Neural cell (in vitro differentiated cells): ENCODE results near the gene SCN4B. TPM values are rescaled to one million over a fixed set of nuclear protein-coding genes. Genes with fewer than 3 reads are reported as not detected.
A peak's percentile ranks its signal among the peaks of the same experiment; 100 is the strongest.

Experiments used
- H2AFZ ChIP-seq: fragments of 200-600, 300-800 bp; sonication (generic), shearing (Covaris generic); 2 replicates; pipeline ENCODE4 v1.6.0; 2014; ENCODE audit warnings: low read depth, mild to moderate bottlenecking, antibody characterized with exemption, low read length, moderate library complexity
- H3F3A ChIP-seq: fragments of 200-600 bp; shearing (Covaris generic); 2 replicates; pipeline ENCODE4 v1.6.1; 2016; ENCODE audit warnings: mild to moderate bottlenecking, moderate library complexity, mixed read lengths, antibody characterized with exemption, low read length; ENCODE audit not compliant: insufficient read depth, poor library complexity, severe bottlenecking
- H3K27ac ChIP-seq: fragments of 200-600, 300-800 bp; sonication (generic), shearing (Covaris generic); 2 replicates; pipeline ENCODE4 v1.5.1; 2014; ENCODE audit warnings: mild to moderate bottlenecking, low read length, moderate library complexity
- H3K27me3 ChIP-seq: fragments of 300-800, 200-600 bp; sonication (generic), shearing (Covaris generic); 2 replicates; pipeline ENCODE4 v1.6.0; 2014; ENCODE audit warnings: mild to moderate bottlenecking, low read depth, low read length, moderate library complexity; ENCODE audit not compliant: insufficient read depth
- H3K36me3 ChIP-seq: fragments of 300-800, 200-600 bp; sonication (generic), shearing (Covaris generic); 2 replicates; pipeline ENCODE4 v1.5.1; 2014; ENCODE audit warnings: mild to moderate bottlenecking, antibody characterized with exemption, low read length, moderate library complexity; ENCODE audit not compliant: insufficient read depth
- H3K4me2 ChIP-seq: fragments of 300-800, 200-600 bp; sonication (generic), shearing (Covaris generic); 2 replicates; pipeline ENCODE4 v1.6.0; 2014; ENCODE audit warnings: mild to moderate bottlenecking, low read length
- H3K4me3 ChIP-seq: fragments of 300-800, 200-600 bp; sonication (generic), shearing (Covaris generic); 2 replicates; pipeline ENCODE4 v1.5.1; 2014; ENCODE audit warnings: mild to moderate bottlenecking, low read length, moderate library complexity
- H3K79me2 ChIP-seq: fragments of 200-600 bp; shearing (Covaris generic); replicated peaks from 2 replicates; pipeline ENCODE4 v1.6.0; 2014; ENCODE audit warnings: mild to moderate bottlenecking, low read length, moderate library complexity; ENCODE audit not compliant: insufficient read depth
- H3K9ac ChIP-seq: fragments of 300-800, 200-600 bp; sonication (generic), shearing (Covaris generic); 2 replicates; pipeline ENCODE4 v1.6.1; 2016; ENCODE audit warnings: mild to moderate bottlenecking, low read length, mixed read lengths
- H3K9me2 ChIP-seq: fragments of 200-600 bp; shearing (Covaris generic); 2 replicates; pipeline ENCODE4 v1.6.1; 2016; ENCODE audit warnings: mild to moderate bottlenecking, low read length, mixed read lengths; ENCODE audit not compliant: insufficient read depth
- H3K9me3 ChIP-seq: fragments of 200-600, 300-800 bp; sonication (generic), shearing (Covaris generic); 2 replicates; pipeline ENCODE4 v1.6.1; 2016; ENCODE audit warnings: mild to moderate bottlenecking, mixed run types, low read length, moderate library complexity, mixed read lengths
- H4K20me1 ChIP-seq: fragments of 200-600 bp; shearing (Covaris generic); 2 replicates; pipeline ENCODE4 v1.6.1; 2016; ENCODE audit warnings: mild to moderate bottlenecking, mixed run types; ENCODE audit not compliant: insufficient read depth
- CTCF ChIP-seq: fragments of 450-650 bp; IDR thresholded peaks from 2 replicates; pipeline ENCODE4 v1.5.1; 2014; ENCODE audit warnings: antibody characterized with exemption, mild to moderate bottlenecking, moderate library complexity; ENCODE audit not compliant: poor library complexity, severe bottlenecking
- EP300 ChIP-seq: fragments of 450-650 bp; conservative IDR thresholded peaks from 2 replicates; pipeline ENCODE4 v1.6.1; 2014; ENCODE audit warnings: antibody characterized with exemption, mild to moderate bottlenecking, moderate library complexity; ENCODE audit not compliant: poor library complexity, severe bottlenecking
- EZH2 ChIP-seq: fragments of 200-600, 300-800 bp; shearing (Covaris generic), sonication (generic); IDR thresholded peaks from 2 replicates; pipeline ENCODE4 v1.6.1; 2014; ENCODE audit warnings: antibody characterized with exemption, low read length, borderline replicate concordance, mild to moderate bottlenecking; ENCODE audit not compliant: insufficient read depth, poor library complexity, severe bottlenecking
- MXI1 ChIP-seq: fragments of 450-650 bp; conservative IDR thresholded peaks from 2 replicates; pipeline ENCODE4 v1.6.1; 2014; ENCODE audit warnings: antibody characterized with exemption, mild to moderate bottlenecking; ENCODE audit not compliant: poor library complexity, severe bottlenecking
- POLR2AphosphoS5 ChIP-seq: IDR thresholded peaks from 2 replicates; pipeline ENCODE4 v1.6.1; 2012
- RAD21 ChIP-seq: fragments of 450-650 bp; conservative IDR thresholded peaks from 2 replicates; pipeline ENCODE4 v1.6.1; 2014; ENCODE audit warnings: antibody characterized with exemption, mild to moderate bottlenecking, moderate library complexity
- SMC3 ChIP-seq: fragments of 450-650 bp; conservative IDR thresholded peaks from 2 replicates; pipeline ENCODE4 v1.6.1; 2014; ENCODE audit warnings: antibody characterized with exemption, mild to moderate bottlenecking, moderate library complexity; ENCODE audit not compliant: poor library complexity
- TAF1 ChIP-seq: IDR thresholded peaks from 2 replicates; pipeline ENCODE4 v1.6.1; 2012; ENCODE audit warnings: low read depth
- polyA plus RNA-seq: library from polyadenylated mRNA; depleted of rRNA; stranded (reverse); fragments of >200 nt; gene quantifications from 2 replicates; pipeline ENCODE4 v1.2.3, GENCODE V29; 2014
- TF ChIP-seq, protein P1 (sequence below): IDR thresholded peaks from 2 replicates; pipeline ENCODE4 v1.6.1; 2012; ENCODE audit warnings: borderline replicate concordance

SCN4B gene
- polyA plus RNA-seq, 1 donor from 2014 or later, result 0.61 TPM

DNA sequence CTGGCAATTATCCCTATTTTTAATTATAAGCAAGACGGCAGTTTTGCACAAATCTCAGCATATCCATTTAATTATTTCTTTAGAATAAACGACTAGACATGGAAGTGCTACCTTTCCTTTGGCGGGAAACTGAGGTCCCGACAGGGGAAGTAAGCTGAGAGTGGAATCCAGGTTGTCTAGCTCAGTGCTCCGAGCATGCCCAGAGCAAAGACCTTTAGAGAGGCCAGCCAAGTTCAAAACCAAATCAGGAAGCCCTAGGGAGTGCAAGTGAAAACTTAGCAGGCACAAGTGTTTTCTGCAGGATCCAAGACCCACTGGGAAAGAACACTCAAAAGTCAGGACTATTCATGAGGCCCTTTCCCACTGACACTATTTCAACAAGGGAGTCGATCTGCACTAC, 46.5 kb upstream of the SCN4B start:
- no peaks in the 10 kb centered on the region for H3F3A ChIP-seq
- no peak overlapping the region for H3K4me2 ChIP-seq
- H3K27ac ChIP-seq, result no peak overlapping the region
- no peaks in the 10 kb centered on the region for H3K27me3 ChIP-seq
- no peak overlapping the region for H2AFZ ChIP-seq
- no peaks in the 10 kb centered on the region for H4K20me1 ChIP-seq
- TF ChIP-seq RAD21 (no peak), POLR2AphosphoS5 (no peak), TAF1 (no peak), CTCF (no peak), EP300 (no peak), EZH2 (no peak), MXI1 (no peak), SMC3 (no peak)
- TF ChIP-seq, protein P1, sequence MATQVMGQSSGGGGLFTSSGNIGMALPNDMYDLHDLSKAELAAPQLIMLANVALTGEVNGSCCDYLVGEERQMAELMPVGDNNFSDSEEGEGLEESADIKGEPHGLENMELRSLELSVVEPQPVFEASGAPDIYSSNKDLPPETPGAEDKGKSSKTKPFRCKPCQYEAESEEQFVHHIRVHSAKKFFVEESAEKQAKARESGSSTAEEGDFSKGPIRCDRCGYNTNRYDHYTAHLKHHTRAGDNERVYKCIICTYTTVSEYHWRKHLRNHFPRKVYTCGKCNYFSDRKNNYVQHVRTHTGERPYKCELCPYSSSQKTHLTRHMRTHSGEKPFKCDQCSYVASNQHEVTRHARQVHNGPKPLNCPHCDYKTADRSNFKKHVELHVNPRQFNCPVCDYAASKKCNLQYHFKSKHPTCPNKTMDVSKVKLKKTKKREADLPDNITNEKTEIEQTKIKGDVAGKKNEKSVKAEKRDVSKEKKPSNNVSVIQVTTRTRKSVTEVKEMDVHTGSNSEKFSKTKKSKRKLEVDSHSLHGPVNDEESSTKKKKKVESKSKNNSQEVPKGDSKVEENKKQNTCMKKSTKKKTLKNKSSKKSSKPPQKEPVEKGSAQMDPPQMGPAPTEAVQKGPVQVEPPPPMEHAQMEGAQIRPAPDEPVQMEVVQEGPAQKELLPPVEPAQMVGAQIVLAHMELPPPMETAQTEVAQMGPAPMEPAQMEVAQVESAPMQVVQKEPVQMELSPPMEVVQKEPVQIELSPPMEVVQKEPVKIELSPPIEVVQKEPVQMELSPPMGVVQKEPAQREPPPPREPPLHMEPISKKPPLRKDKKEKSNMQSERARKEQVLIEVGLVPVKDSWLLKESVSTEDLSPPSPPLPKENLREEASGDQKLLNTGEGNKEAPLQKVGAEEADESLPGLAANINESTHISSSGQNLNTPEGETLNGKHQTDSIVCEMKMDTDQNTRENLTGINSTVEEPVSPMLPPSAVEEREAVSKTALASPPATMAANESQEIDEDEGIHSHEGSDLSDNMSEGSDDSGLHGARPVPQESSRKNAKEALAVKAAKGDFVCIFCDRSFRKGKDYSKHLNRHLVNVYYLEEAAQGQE, result no peak
- no peaks in the 10 kb centered on the region for H3K9me3 ChIP-seq
- H3K9ac ChIP-seq, result no peak overlapping the region
- no peaks in the 10 kb centered on the region for H3K79me2 ChIP-seq
- no peak overlapping the region for H3K4me3 ChIP-seq
- no peaks in the 10 kb centered on the region for H3K9me2 ChIP-seq
- no peaks in the 10 kb centered on the region for H3K36me3 ChIP-seq

GRCh38 chr11:118198370-118198769, 45.7 kb upstream of the SCN4B start:
- Histone ChIP-seq H4K20me1 (no peaks in the 10 kb centered on the region), H3K79me2 (no peaks in the 10 kb centered on the region), H3K27me3 (no peaks in the 10 kb centered on the region), H3K4me3 (no peak overlapping the region), H3K36me3 (no peaks in the 10 kb centered on the region), H3K9ac (no peak overlapping the region), H3K4me2 (no peak overlapping the region), H3K9me3 (no peaks in the 10 kb centered on the region), H3F3A (no peaks in the 10 kb centered on the region), H3K9me2 (no peaks in the 10 kb centered on the region), H3K27ac (no peak overlapping the region), H2AFZ (no peak overlapping the region)
- TF ChIP-seq SMC3 (peak; percentile 71), TAF1 (no peak), POLR2AphosphoS5 (no peak), EP300 (no peak), RAD21 (peak; percentile 70), CTCF (peak; percentile 66)
- TF ChIP-seq, protein P1, result no peak
